ENCODE data around the gene LYPD8.

LYPD8 gene

DNA sequence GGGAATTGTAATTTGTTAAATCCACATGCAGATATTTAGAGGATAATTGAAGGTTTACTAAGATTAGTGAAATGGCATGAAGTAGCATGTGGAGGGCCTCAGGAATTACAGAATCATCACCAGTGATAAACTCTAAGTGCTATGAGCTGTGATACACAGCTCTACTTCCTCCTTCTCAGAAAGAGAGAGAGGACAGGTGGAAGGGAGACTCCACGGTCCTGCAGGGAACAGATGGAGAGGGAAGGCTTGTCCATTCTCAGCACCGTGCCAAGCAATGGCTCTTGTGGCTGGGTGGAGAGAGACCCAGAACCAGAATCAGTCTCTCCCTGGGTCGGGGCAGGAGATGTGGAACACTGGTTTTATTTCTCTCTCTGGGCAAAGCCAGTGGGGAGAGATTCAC, 27.8 kb upstream of the LYPD8 start:
- H3K4me3 Mint-ChIP-seq, result no peak overlapping the region
- H3K4me1 Mint-ChIP-seq (ENCODE audit: low read depth), result no peaks in the 10 kb centered on the region
- H3K27me3 Mint-ChIP-seq (ENCODE audit: low read depth), result peaks cover 8% of the 10 kb centered on the region
- peaks cover 7% of the 10 kb centered on the region for H3K9me3 Mint-ChIP-seq
- no peaks in the 10 kb centered on the region for H3K36me3 Mint-ChIP-seq (ENCODE audit: low read depth)
- H3K27ac Mint-ChIP-seq, result no peak overlapping the region

DNA sequence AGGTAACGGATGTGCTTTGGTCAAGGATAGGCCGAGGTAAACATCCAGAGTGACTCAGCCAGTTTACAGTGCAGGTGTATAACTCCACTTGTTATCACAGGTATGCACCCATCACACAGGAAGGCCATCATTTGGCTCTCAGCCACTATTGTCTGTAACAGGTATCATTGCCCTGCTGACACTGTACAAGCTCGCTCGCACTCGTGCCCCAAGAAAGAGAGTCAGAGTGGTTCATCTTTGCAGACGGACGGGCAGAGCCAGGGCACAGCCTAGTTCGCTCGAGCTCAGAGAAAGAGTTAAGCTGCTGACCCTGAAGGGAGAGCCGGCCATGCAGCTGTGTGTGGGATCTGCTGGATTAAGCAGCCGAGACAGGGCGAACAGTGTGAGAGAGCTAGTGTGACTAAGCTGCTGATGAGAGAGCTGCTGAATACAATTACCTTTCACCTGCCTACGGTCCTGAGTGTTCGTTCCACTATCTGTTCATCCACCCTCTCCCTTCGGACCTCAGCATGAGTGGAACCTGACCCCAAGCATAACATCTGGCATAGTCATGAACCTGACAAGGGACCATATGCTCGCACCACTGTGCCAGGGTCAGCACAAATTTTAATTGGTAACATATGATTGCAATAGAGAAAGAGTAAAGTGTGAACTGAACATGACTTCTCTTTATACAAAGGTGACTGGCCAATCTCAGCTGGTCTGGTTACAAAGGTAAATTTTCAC, 27.0 kb upstream of the LYPD8 start:
- Mint-ChIP-seq H3K27ac (no peak overlapping the region), H3K9me3 (peaks cover 7% of the 10 kb centered on the region), H3K4me3 (no peak overlapping the region), H3K4me1 (ENCODE audit: low read depth) (no peaks in the 10 kb centered on the region), H3K27me3 (ENCODE audit: low read depth) (peaks cover 8% of the 10 kb centered on the region), H3K36me3 (ENCODE audit: low read depth) (no peaks in the 10 kb centered on the region)

DNA sequence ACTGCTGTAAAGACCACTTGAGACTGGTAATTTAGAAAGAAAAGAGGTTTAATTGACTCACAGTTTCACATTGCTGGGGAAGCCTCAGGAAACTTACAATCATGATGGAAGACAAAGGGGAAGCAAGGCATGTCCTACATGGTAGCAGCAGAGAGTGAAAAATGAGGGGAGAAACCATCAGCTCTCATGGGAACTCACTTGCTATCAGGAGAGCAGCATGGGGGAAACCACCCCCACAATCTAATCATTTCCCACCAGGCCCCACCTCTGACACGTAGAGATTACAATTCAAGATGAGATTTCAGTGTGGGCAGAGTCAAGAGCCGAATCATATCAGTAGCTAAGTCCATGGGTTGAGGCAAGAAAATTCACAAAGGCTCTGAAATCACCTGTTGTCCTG, 23.8 kb upstream of the LYPD8 start:
- Mint-ChIP-seq H3K4me3 (no peak overlapping the region), H3K27ac (no peak overlapping the region), H3K4me1 (ENCODE audit: low read depth) (no peaks in the 10 kb centered on the region), H3K9me3 (peaks cover 7% of the 10 kb centered on the region), H3K27me3 (ENCODE audit: low read depth) (peaks cover 8% of the 10 kb centered on the region), H3K36me3 (ENCODE audit: low read depth) (no peaks in the 10 kb centered on the region)

DNA sequence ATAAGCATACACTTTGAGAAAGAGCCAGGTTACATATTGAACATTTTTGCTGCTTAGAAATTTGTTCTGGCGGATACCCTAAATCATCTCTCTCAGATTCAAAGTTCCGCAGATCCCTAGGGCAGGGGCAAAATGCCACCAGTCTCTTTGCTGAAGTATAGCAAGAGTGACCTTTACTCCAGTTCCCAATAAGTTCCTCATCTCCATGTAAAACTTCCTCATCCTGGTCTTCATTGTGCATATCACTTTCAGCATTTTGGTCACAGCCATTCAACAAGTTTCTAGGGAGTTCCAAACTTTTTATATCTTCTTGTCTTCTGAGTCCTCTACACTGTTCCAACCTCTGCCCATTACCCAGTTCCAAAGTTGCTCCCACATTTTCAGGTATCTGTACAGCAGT, 23.3 kb upstream of the LYPD8 start:
- Mint-ChIP-seq H3K9me3 (peaks cover 7% of the 10 kb centered on the region), H3K27ac (no peak overlapping the region), H3K27me3 (ENCODE audit: low read depth) (peaks cover 8% of the 10 kb centered on the region)

GRCh38 chr1:248776991-248777390, 21.4 kb upstream of the LYPD8 start:
- Mint-ChIP-seq H3K27me3 (ENCODE audit: low read depth) (no peaks in the 10 kb centered on the region), H3K4me1 (ENCODE audit: low read depth) (no peaks in the 10 kb centered on the region), H3K27ac (no peak overlapping the region), H3K36me3 (ENCODE audit: low read depth) (no peaks in the 10 kb centered on the region), H3K4me3 (no peak overlapping the region), H3K9me3 (peaks cover 7% of the 10 kb centered on the region)

More for the DNA sequence above, 23.3 kb upstream of the LYPD8 start:
- no peaks in the 10 kb centered on the region for H3K36me3 Mint-ChIP-seq (ENCODE audit: low read depth)
- H3K4me1 Mint-ChIP-seq (ENCODE audit: low read depth), result no peaks in the 10 kb centered on the region
- no peak overlapping the region for H3K4me3 Mint-ChIP-seq

GRCh38 chr1:248775441-248775840, 19.9 kb upstream of the LYPD8 start:
- Mint-ChIP-seq H3K27ac (no peak overlapping the region), H3K9me3 (no peaks in the 10 kb centered on the region), H3K4me3 (no peak overlapping the region), H3K27me3 (ENCODE audit: low read depth) (no peaks in the 10 kb centered on the region), H3K4me1 (ENCODE audit: low read depth) (no peaks in the 10 kb centered on the region), H3K36me3 (ENCODE audit: low read depth) (no peaks in the 10 kb centered on the region)

DNA sequence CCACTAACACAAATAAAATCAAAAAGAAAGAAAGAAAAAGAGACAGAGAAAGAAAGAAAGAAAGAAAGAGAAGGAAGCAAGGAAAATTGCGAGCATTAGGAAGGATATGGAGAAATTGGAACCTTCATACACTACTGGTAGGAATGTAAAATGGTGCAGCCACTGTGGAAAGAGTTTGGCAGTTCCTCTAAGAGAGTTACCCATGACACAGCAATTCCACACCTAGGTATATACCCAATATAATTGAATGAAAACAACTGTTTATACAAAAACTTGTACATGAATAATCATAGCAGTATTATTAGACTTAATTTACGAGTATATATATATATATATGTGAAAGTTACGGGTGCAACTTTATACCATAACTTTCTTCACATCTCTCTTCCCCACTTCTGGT, 4.1 kb upstream of the LYPD8 start:
- Mint-ChIP-seq H3K27ac (no peak overlapping the region), H3K27me3 (ENCODE audit: low read depth) (no peaks in the 10 kb centered on the region), H3K4me3 (no peak overlapping the region), H3K4me1 (ENCODE audit: low read depth) (no peaks in the 10 kb centered on the region), H3K9me3 (no peaks in the 10 kb centered on the region), H3K36me3 (ENCODE audit: low read depth) (no peaks in the 10 kb centered on the region)

- no peaks in the 10 kb centered on the region for H3K9me3 Mint-ChIP-seq
- H3K27ac Mint-ChIP-seq, result no peak overlapping the region
- no peaks in the 10 kb centered on the region for H3K36me3 Mint-ChIP-seq (ENCODE audit: low read depth)
- no peak overlapping the region for H3K4me3 Mint-ChIP-seq
- no peaks in the 10 kb centered on the region for H3K4me1 Mint-ChIP-seq (ENCODE audit: low read depth)
- H3K27me3 Mint-ChIP-seq (ENCODE audit: low read depth), result no peaks in the 10 kb centered on the region
Measured at GRCh38 chr1:248758352-248758751, 2.8 kb upstream of the LYPD8 start.

DNA sequence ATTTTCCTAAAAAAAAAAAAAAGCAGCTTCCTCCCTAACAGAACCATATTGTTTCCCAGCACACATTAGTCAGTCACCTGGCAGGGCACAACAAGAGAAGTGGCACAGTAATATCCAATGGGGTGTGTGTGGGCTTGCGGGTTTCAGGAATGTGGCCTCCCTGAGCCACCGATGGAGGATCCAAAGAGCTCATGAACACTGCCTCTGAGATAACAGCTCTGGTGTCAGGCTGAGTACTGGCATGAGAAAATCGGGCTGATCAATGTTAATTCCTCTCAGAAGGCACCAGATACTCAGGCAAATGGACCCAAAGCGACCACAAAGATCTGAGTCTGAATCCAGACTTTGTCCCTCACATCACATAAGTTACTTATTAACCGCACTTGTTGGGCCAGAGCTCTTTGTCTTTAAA, 2.2 kb upstream of the LYPD8 start:
- H3K36me3 Mint-ChIP-seq (ENCODE audit: low read depth), result no peaks in the 10 kb centered on the region
- H3K27me3 Mint-ChIP-seq (ENCODE audit: low read depth), result no peaks in the 10 kb centered on the region
- no peak overlapping the region for H3K4me3 Mint-ChIP-seq
- H3K4me1 Mint-ChIP-seq (ENCODE audit: low read depth), result no peaks in the 10 kb centered on the region
- H3K27ac Mint-ChIP-seq, result no peak overlapping the region
- no peaks in the 10 kb centered on the region for H3K9me3 Mint-ChIP-seq

GRCh38 chr1:248756636-248757035, 1.1 kb upstream of the LYPD8 start:
- Mint-ChIP-seq H3K4me3 (no peak overlapping the region), H3K36me3 (ENCODE audit: low read depth) (no peaks in the 10 kb centered on the region), H3K27me3 (ENCODE audit: low read depth) (no peaks in the 10 kb centered on the region), H3K9me3 (no peaks in the 10 kb centered on the region), H3K27ac (no peak overlapping the region), H3K4me1 (ENCODE audit: low read depth) (peaks cover 2% of the 10 kb centered on the region)

- no peaks in the 10 kb centered on the region for H3K9me3 Mint-ChIP-seq
- H3K36me3 Mint-ChIP-seq (ENCODE audit: low read depth), result no peaks in the 10 kb centered on the region
- no peaks in the 10 kb centered on the region for H3K27me3 Mint-ChIP-seq (ENCODE audit: low read depth)
- no peak overlapping the region for H3K4me3 Mint-ChIP-seq
- H3K4me1 Mint-ChIP-seq (ENCODE audit: low read depth), result peaks cover 6% of the 10 kb centered on the region
- no peak overlapping the region for H3K27ac Mint-ChIP-seq
Measured at GRCh38 chr1:248756151-248756550, 592 bp upstream of the LYPD8 start.

- H3K36me3 Mint-ChIP-seq (ENCODE audit: low read depth), result no peaks in the 10 kb centered on the region
- H3K9me3 Mint-ChIP-seq, result no peaks in the 10 kb centered on the region
- peaks cover 8% of the 10 kb centered on the region for H3K4me1 Mint-ChIP-seq (ENCODE audit: low read depth)
- H3K4me3 Mint-ChIP-seq, result no peak overlapping the region
- H3K27me3 Mint-ChIP-seq (ENCODE audit: low read depth), result no peaks in the 10 kb centered on the region
- no peak overlapping the region for H3K27ac Mint-ChIP-seq
Measured at GRCh38 chr1:248753708-248754280, 1.8 kb downstream of the LYPD8 start.

GRCh38 chr1:248753029-248753594, 2.4 kb downstream of the LYPD8 start:
- Mint-ChIP-seq H3K4me1 (ENCODE audit: low read depth) (peaks cover 8% of the 10 kb centered on the region), H3K9me3 (no peaks in the 10 kb centered on the region), H3K27ac (no peak overlapping the region), H3K4me3 (no peak overlapping the region), H3K27me3 (ENCODE audit: low read depth) (no peaks in the 10 kb centered on the region), H3K36me3 (ENCODE audit: low read depth) (no peaks in the 10 kb centered on the region)

GRCh38 chr1:248752161-248753028, 3.2 kb downstream of the LYPD8 start:
- Mint-ChIP-seq H3K27ac (no peak overlapping the region), H3K9me3 (no peaks in the 10 kb centered on the region), H3K36me3 (ENCODE audit: low read depth) (no peaks in the 10 kb centered on the region), H3K4me1 (ENCODE audit: low read depth) (peaks cover 8% of the 10 kb centered on the region), H3K27me3 (ENCODE audit: low read depth) (no peaks in the 10 kb centered on the region), H3K4me3 (no peak overlapping the region)

Data from T-helper 1 cell treated with Interleukin-12 subunit alpha and Interleukin-12 subunit beta and Interleukin-4 antibody, amounts not matched to agents 30 μg/mL and 1 μg/mL, for 36 hours (primary cell).